ENCODE data around the gene RXFP1. TPM values are rescaled to one million over a fixed set of nuclear protein-coding genes. Genes with fewer than 3 reads are reported as not detected.

RXFP1 gene
- total RNA-seq, 1 experiment from 2014 or later, result 0.25 TPM

GRCh38 chr4:158671915-158672806, 150.5 kb downstream of the RXFP1 start, which contains the start of gene ETFDH:
TSS of gene ETFDH (plus strand) at chr4:158672296. CDS start at chr4:158672457, 161 bp downstream.
- peak; percentile 98 for DNase-seq (ENCODE audit: low read depth)

- no peak for DNase-seq (ENCODE audit: low read depth)
Measured at GRCh38 chr4:158673633-158674032, 152.0 kb downstream of the RXFP1 start.

GRCh38 chr4:158676076-158676475, 154.4 kb downstream of the RXFP1 start:
- DNase-seq (ENCODE audit: low read depth), result no peak

GRCh38 chr4:158678767-158679166, 157.1 kb downstream of the RXFP1 start:
- DNase-seq (ENCODE audit: low read depth), result no peak

GRCh38 chr4:158681629-158682028, 159.9 kb downstream of the RXFP1 start:
- no peak for DNase-seq (ENCODE audit: low read depth)

GRCh38 chr4:158682066-158682465, 160.4 kb downstream of the RXFP1 start:
- no peak for DNase-seq (ENCODE audit: low read depth)

GRCh38 chr4:158688813-158689212, 167.1 kb downstream of the RXFP1 start:
- no peak for DNase-seq (ENCODE audit: low read depth)

Other genes with a start within 250 kb of the RXFP1 start
- gene C4orf46, start 150.0 kb downstream of the RXFP1 start, total RNA-seq (2014; rRNA removed; shearing (Covaris generic)), result 20.9 and 34.6 TPM in 2 replicates
- 11.8 and 17.2 TPM in 2 replicates for gene ETFDH, start 150.4 kb downstream of the RXFP1 start, total RNA-seq (2014; rRNA removed; shearing (Covaris generic))
- gene PPID, start 201.5 kb downstream of the RXFP1 start, total RNA-seq (2014; rRNA removed; shearing (Covaris generic)), result 40.1 and 41.4 TPM in 2 replicates
- 6.8 and 15.2 TPM in 2 replicates for gene FNIP2, start 247.1 kb downstream of the RXFP1 start, total RNA-seq (2014; rRNA removed; shearing (Covaris generic))

Data from M059J (cell line).